SK-N-SH (cell line): Measurements from ENCODE around the gene MPPED2. TPM values are rescaled to one million over a fixed set of nuclear protein-coding genes. Genes with fewer than 3 reads are reported as not detected.

Source experiments
- CTCF ChIA-PET: fragments of 300-600, 350-600 bp; formaldehyde crosslinking; extraction: SDS; loops from one replicate; lab custom pipeline; 2021; lab: Yijun Ruan, JAX
- POLR2A ChIA-PET: fragments of 350-600 bp; sonication (Branson Sonifier 250); formaldehyde crosslinking; extraction: SDS; loops from one replicate; lab custom pipeline; 2020; ENCODE audit warnings: antibody characterized with exemption, inconsistent platforms; lab: Yijun Ruan, JAX
- DNase-seq: peaks from one replicate; pipeline ENCODE4 v3.0.0; 2012
- H2AFZ ChIP-seq: fragments of 200-600 bp; sonication (generic); 2 replicates; pipeline ENCODE4 v1.8.1; 2016; ENCODE audit warnings: antibody characterized with exemption, mild to moderate bottlenecking, low read depth
- H3F3A ChIP-seq: fragments of 200-600 bp; sonication (generic); replicated peaks from 2 replicates; pipeline ENCODE3; 2016; ENCODE audit warnings: antibody characterized with exemption, mild to moderate bottlenecking; ENCODE audit not compliant: insufficient read depth
- H3K27ac ChIP-seq, 2 experiments: fragments of 200-500 bp in 1 of 2; fragments of 200-600 bp in 1 of 2; sonication (Bioruptor generic) in 1 of 2; sonication (generic), shearing (Covaris generic) in 1 of 2; 2 replicates each; pipeline versions ENCODE4 v1.5.1 to v1.6.1; 2014 to 2016; ENCODE audit warnings: low read depth in 2 of 2, inconsistent platforms in 1 of 2, low read length in 1 of 2, mild to moderate bottlenecking in 1 of 2, mixed read lengths in 1 of 2
- H3K27me3 ChIP-seq: fragments of 200-600 bp; sonication (generic), shearing (Covaris generic); 2 replicates; pipeline ENCODE4 v1.6.1; 2016; ENCODE audit warnings: mixed run types; ENCODE audit not compliant: insufficient read depth
- H3K36me3 ChIP-seq, 2 experiments: fragments of 200-500 bp in 1 of 2; fragments of 200-600 bp in 1 of 2; sonication (Bioruptor generic) in 1 of 2; sonication (generic) in 1 of 2; replicated peaks in 1 of 2; 2 replicates each; pipeline versions ENCODE3 to v1.5.1; 2014 to 2016; ENCODE audit warnings: low read length in 1 of 2, mild to moderate bottlenecking in 1 of 2; ENCODE audit not compliant: insufficient read depth in 2 of 2, control insufficient read depth in 1 of 2
- H3K4me1 ChIP-seq, 2 experiments: fragments of 200-500 bp in 1 of 2; fragments of 200-600 bp in 1 of 2; sonication (Bioruptor generic) in 1 of 2; sonication (generic), shearing (Covaris generic) in 1 of 2; 2 replicates each; pipeline versions ENCODE4 v1.5.1 to v1.6.1; 2014 to 2016; ENCODE audit warnings: low read depth in 1 of 2, low read length in 1 of 2, mixed run types in 1 of 2; ENCODE audit not compliant: insufficient read depth in 2 of 2, control insufficient read depth in 1 of 2
- H3K4me2 ChIP-seq: fragments of 200-600 bp; sonication (generic), shearing (Covaris generic); 2 replicates; pipeline ENCODE4 v1.6.1; 2017; ENCODE audit warnings: mixed run types
- H3K4me3 ChIP-seq, 2 experiments: fragments of 200-500 bp in 1 of 2; fragments of 200-600 bp in 1 of 2; sonication (Bioruptor generic) in 1 of 2; sonication (generic), shearing (Covaris generic) in 1 of 2; 2 replicates each; pipeline versions ENCODE4 v1.5.1 to v1.8.1; 2014 to 2016; ENCODE audit warnings: low read depth in 2 of 2, inconsistent platforms in 1 of 2, low read length in 1 of 2, mild to moderate bottlenecking in 1 of 2, mixed read lengths in 1 of 2, moderate library complexity in 1 of 2
- H3K79me2 ChIP-seq: fragments of 200-600 bp; sonication (generic); 2 replicates; pipeline ENCODE4 v1.8.1; 2017; ENCODE audit warnings: mild to moderate bottlenecking; ENCODE audit not compliant: insufficient read depth
- H3K9ac ChIP-seq: fragments of 200-600 bp; sonication (generic); 2 replicates; pipeline ENCODE4 v1.6.1; 2017; ENCODE audit warnings: mixed run types
- H3K9me2 ChIP-seq: fragments of 200-600 bp; sonication (generic); 2 replicates; pipeline ENCODE4 v1.6.1; 2017; ENCODE audit warnings: mixed run types
- H3K9me3 ChIP-seq: fragments of 200-600 bp; sonication (generic); 2 replicates; pipeline ENCODE4 v1.6.1; 2017; ENCODE audit warnings: mixed run types, mild to moderate bottlenecking, moderate library complexity
- H4K20me1 ChIP-seq: fragments of 200-600 bp; sonication (generic); 2 replicates; pipeline ENCODE4 v1.6.1; 2017; ENCODE audit warnings: mild to moderate bottlenecking, mixed run types; ENCODE audit not compliant: insufficient read depth
- CHD2 ChIP-seq: fragments of 150-350 bp; IDR thresholded peaks from 2 replicates; pipeline ENCODE4 v1.6.1; 2018; ENCODE audit warnings: low read length; ENCODE audit not compliant: partially characterized antibody
- ELF1 ChIP-seq: IDR thresholded peaks from 2 replicates; pipeline ENCODE4 v1.4.0; 2012
- EP300 ChIP-seq, 2 experiments: IDR thresholded peaks; 2 replicates each; pipeline versions ENCODE4 v1.4.0 to v1.6.1; 2012; ENCODE audit warnings: borderline replicate concordance in 1 of 2, low read depth in 1 of 2, low read length in 1 of 2
- FOXJ3 ChIP-seq: sonication (generic); formaldehyde crosslinking; IDR thresholded peaks from 2 replicates; pipeline ENCODE4 v1.5.1; 2020; ENCODE audit warnings: mild to moderate bottlenecking, missing genetic modification reagents
- FOXM1 ChIP-seq: IDR thresholded peaks from 2 replicates; pipeline ENCODE4 v1.4.0; 2012; ENCODE audit warnings: low read depth, mild to moderate bottlenecking
- GATA2 ChIP-seq: sonication (generic); formaldehyde crosslinking; IDR thresholded peaks from 2 replicates; pipeline ENCODE4 v1.5.0; 2020; ENCODE audit warnings: mild to moderate bottlenecking, missing genetic modification reagents
- MEF2A ChIP-seq: IDR thresholded peaks from 2 replicates; pipeline ENCODE4 v1.4.0; 2012; ENCODE audit warnings: low read depth, borderline replicate concordance
- NFIC ChIP-seq: IDR thresholded peaks from 2 replicates; pipeline ENCODE4 v1.4.0; 2012; ENCODE audit warnings: borderline replicate concordance
- NRF1 ChIP-seq: IDR thresholded peaks from 2 replicates; pipeline ENCODE4 v1.6.1; 2012; ENCODE audit warnings: low read depth, mild to moderate bottlenecking, low read length
- RAD21 ChIP-seq: IDR thresholded peaks from 2 replicates; pipeline ENCODE4 v1.6.1; 2012; ENCODE audit warnings: mild to moderate bottlenecking, low read length
- RCOR1 ChIP-seq: fragments of 150-350 bp; IDR thresholded peaks from 2 replicates; pipeline ENCODE4 v1.6.1; 2017; ENCODE audit warnings: antibody characterized with exemption, low read length
- SIN3A ChIP-seq: IDR thresholded peaks from 2 replicates; pipeline ENCODE4 v1.6.1; 2012; ENCODE audit warnings: low read depth, mild to moderate bottlenecking, low read length, moderate library complexity, borderline replicate concordance
- TAF1 ChIP-seq: IDR thresholded peaks from 2 replicates; pipeline ENCODE4 v1.6.1; 2012; ENCODE audit warnings: low read depth, mild to moderate bottlenecking, low read length, moderate library complexity, borderline replicate concordance
- TCF12 ChIP-seq: IDR thresholded peaks from 2 replicates; pipeline ENCODE4 v1.4.0; 2012
- YY1 ChIP-seq: IDR thresholded peaks from 2 replicates; pipeline ENCODE4 v1.4.0; 2012; ENCODE audit warnings: low read depth, mild to moderate bottlenecking
- WGBS: methylation state at CpG from one replicate; pipeline ENCODE4 v1.1.6; 2017; ENCODE audit warnings: low lambda C conversion rate; 5-methylcytosine and 5-hydroxymethylcytosine counted together
- polyA plus RNA-seq, 3 experiments: library from polyadenylated mRNA; depleted of rRNA; stranded (reverse); fragments of >200 nt; gene quantifications; 2 replicates each; pipeline ENCODE4 v1.2.3, GENCODE V29; 2012
- TF ChIP-seq, protein P1 (sequence below): fragments of 150-350 bp; IDR thresholded peaks from 2 replicates; pipeline ENCODE4 v1.6.1; 2017; ENCODE audit warnings: antibody characterized with exemption, low read length, low read depth, borderline replicate concordance
- TF ChIP-seq, protein P2 (sequence below): IDR thresholded peaks from 2 replicates; pipeline ENCODE4 v1.4.0; 2012; ENCODE audit warnings: low read depth, borderline replicate concordance

The MPPED2 gene
- polyA plus RNA-seq, 1 of the 3 experiments (the other 2 are of a cell fraction) = 0.05 TPM

DNA sequence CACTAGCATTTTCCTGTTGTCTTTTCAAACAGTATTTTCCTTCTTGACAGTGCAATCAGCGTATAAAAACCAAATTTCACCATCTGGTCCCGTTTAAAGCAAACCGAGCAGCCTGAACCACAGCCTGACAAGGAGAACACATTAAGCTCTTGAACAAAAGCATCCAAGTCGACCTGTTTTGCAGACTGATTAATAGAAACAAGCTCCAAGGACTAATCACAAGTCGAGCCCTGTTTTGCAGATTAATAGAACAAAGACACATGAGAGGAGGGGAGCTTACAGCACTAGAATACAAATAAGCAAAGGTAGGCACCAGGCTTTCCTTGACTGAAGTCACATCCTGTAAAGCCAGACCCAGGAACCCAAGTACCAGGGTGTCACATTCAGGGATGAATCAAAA lies 104.8 kb downstream of the MPPED2 start:
- Histone ChIP-seq H3K4me3 (no peak overlapping the region), H3K27ac (no peak overlapping the region; a peak in 1 of 4 replicates), H3K9me3 (no peaks in the 10 kb centered on the region), H3K27me3 (no peaks in the 10 kb centered on the region), H3K79me2 (no peaks in the 10 kb centered on the region), H3F3A (no peaks in the 10 kb centered on the region), H3K4me2 (no peak overlapping the region), H3K4me1 (peaks cover 0 to 18% of the 10 kb centered on the region in 2 experiments; a peak in 2 of 4 replicates), H3K9ac (no peak overlapping the region), H4K20me1 (no peaks in the 10 kb centered on the region), H3K36me3 (no peaks in the 10 kb centered on the region), H2AFZ (no peak overlapping the region), H3K9me2 (no peaks in the 10 kb centered on the region)
- CTCF ChIA-PET = interaction anchor here (1.5 kb wide), 1 partner anchor 18 kb away, joined by 3 read pairs; no protein-coding TSS in a partner anchor
- WGBS = 23% methylated on average over 5 of the region's 5 CpGs
- TF ChIP-seq FOXM1 (no peak), SIN3A (no peak), ELF1 (no peak), TAF1 (no peak), YY1 (no peak), NRF1 (no peak), FOXJ3 (CRISPR knock-in tag) (no peak), CHD2 (no peak), NFIC (no peak)
- TF ChIP-seq, protein P1, sequence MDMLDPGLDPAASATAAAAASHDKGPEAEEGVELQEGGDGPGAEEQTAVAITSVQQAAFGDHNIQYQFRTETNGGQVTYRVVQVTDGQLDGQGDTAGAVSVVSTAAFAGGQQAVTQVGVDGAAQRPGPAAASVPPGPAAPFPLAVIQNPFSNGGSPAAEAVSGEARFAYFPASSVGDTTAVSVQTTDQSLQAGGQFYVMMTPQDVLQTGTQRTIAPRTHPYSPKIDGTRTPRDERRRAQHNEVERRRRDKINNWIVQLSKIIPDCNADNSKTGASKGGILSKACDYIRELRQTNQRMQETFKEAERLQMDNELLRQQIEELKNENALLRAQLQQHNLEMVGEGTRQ = no peak
- TF ChIP-seq, protein P2, sequence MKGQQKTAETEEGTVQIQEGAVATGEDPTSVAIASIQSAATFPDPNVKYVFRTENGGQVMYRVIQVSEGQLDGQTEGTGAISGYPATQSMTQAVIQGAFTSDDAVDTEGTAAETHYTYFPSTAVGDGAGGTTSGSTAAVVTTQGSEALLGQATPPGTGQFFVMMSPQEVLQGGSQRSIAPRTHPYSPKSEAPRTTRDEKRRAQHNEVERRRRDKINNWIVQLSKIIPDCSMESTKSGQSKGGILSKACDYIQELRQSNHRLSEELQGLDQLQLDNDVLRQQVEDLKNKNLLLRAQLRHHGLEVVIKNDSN = no peak
- DNase-seq = peak; percentile 11
- POLR2A ChIA-PET = no interaction called here

DNA sequence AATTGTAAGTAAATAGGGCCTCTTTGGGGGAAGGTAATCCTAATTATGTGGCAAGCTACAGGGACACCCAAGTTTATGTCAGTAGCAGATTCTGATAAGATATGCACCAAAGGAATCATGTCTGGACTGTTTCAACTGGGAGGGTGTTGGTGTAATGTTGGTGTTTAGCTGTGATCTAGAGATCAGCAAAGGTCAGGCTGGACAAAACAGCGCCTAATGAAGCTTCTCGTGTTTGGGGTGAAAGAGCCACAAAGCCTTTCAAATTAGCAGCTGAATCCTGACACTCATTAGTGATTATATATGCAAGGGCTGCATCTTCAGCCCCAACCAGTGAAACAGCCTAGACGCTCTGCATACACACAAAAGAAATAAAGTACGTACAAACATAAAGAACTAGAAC lies 106.3 kb downstream of the MPPED2 start:
- no peak overlapping the region for H3K4me3 ChIP-seq
- H3K79me2 ChIP-seq = no peaks in the 10 kb centered on the region
- H3K36me3 ChIP-seq = no peaks in the 10 kb centered on the region
- CTCF ChIA-PET = interaction anchor here (1.1 to 1.5 kb wide), 2 partner anchors 11 to 17 kb away, joined by 3 read pairs; no protein-coding TSS in a partner anchor
- H3K4me2 ChIP-seq = no peak overlapping the region
- H3K9me2 ChIP-seq = no peaks in the 10 kb centered on the region
- peak; percentile 25 for DNase-seq
- H3K4me1 ChIP-seq = peaks cover 0 to 18% of the 10 kb centered on the region in 2 experiments; a peak in 2 of 4 replicates
- no peak overlapping the region for H3K9ac ChIP-seq
- no peak overlapping the region; a peak in 1 of 4 replicates for H3K27ac ChIP-seq
- H3K27me3 ChIP-seq = no peaks in the 10 kb centered on the region
- no peaks in the 10 kb centered on the region for H3F3A ChIP-seq
- no peaks in the 10 kb centered on the region for H3K9me3 ChIP-seq
- no peaks in the 10 kb centered on the region for H4K20me1 ChIP-seq
- H2AFZ ChIP-seq = no peak overlapping the region
- TF ChIP-seq RAD21 = 0 out of 2 replicates have a peak, but pooled peaks have one; percentile 4
- peak in 1 of 2 experiments; percentile 66; a peak in 2 of 4 replicates for TF ChIP-seq EP300 (IDR thresholded peaks at IDR 0.05; ENCODE audit: borderline replicate concordance in 1 of 2, low read depth in 1 of 2, low read length in 1 of 2)
- no peak for TF ChIP-seq NFIC
- TF ChIP-seq MEF2A = no peak
- TF ChIP-seq FOXJ3 (CRISPR knock-in tag) = peak; percentile 60
- TF ChIP-seq GATA2 (CRISPR knock-in tag) = peak; percentile 94
- peak; percentile 25; the same call in 1 of the 2 replicates for TF ChIP-seq TCF12
- TF ChIP-seq RCOR1 = peak; percentile 89
- POLR2A ChIA-PET = no interaction called here
- 24% methylated on average over 4 of the region's 4 CpGs for WGBS
